OCI-LY1 (cell line): ENCODE data around the gene GPR183.

ENCODE experiments used
- H2AFZ ChIP-seq: fragments of 200-600 bp; sonication (generic), shearing (Covaris generic); 2 replicates; pipeline ENCODE4 v1.6.0; 2014; ENCODE audit warnings: antibody characterized with exemption, mild to moderate bottlenecking, low read length
- H3F3A ChIP-seq: fragments of 200-600 bp; sonication (generic), shearing (Covaris generic); 2 replicates; pipeline ENCODE4 v1.6.0; 2014; ENCODE audit warnings: mild to moderate bottlenecking, antibody characterized with exemption, low read length, moderate library complexity; ENCODE audit not compliant: insufficient read depth
- H3K27ac ChIP-seq: fragments of 200-600 bp; sonication (generic); 2 replicates; pipeline ENCODE4 v1.5.1; 2014; ENCODE audit warnings: low read length, mixed run types, mild to moderate bottlenecking, low read depth; ENCODE audit not compliant: poor library complexity, severe bottlenecking
- H3K27me3 ChIP-seq: fragments of 200-600 bp; sonication (generic); 2 replicates; pipeline ENCODE4 v1.6.0; 2014; ENCODE audit warnings: antibody characterized with exemption, mild to moderate bottlenecking, low read length, moderate library complexity; ENCODE audit not compliant: insufficient read depth
- H3K36me3 ChIP-seq: fragments of 200-600 bp; sonication (generic); 2 replicates; pipeline ENCODE4 v1.6.1; 2014; ENCODE audit warnings: mild to moderate bottlenecking, antibody characterized with exemption, low read length, moderate library complexity, mixed read lengths; ENCODE audit not compliant: insufficient read depth
- H3K4me1 ChIP-seq: fragments of 200-600 bp; sonication (generic); 2 replicates; pipeline ENCODE4 v1.5.1; 2014; ENCODE audit warnings: mild to moderate bottlenecking, low read length, moderate library complexity; ENCODE audit not compliant: insufficient read depth, severe bottlenecking
- H3K4me2 ChIP-seq: fragments of 200-600 bp; sonication (generic), shearing (Covaris generic); 2 replicates; pipeline ENCODE4 v1.6.1; 2014; ENCODE audit warnings: low read length
- H3K4me3 ChIP-seq: fragments of 200-600 bp; sonication (generic); 2 replicates; pipeline ENCODE4 v1.5.1; 2014; ENCODE audit warnings: low read length, low read depth, mild to moderate bottlenecking, mixed read lengths; ENCODE audit not compliant: poor library complexity, severe bottlenecking
- H3K79me2 ChIP-seq: fragments of 200-600 bp; shearing (Covaris generic); 2 replicates; pipeline ENCODE4 v1.6.1; 2016; ENCODE audit warnings: mixed run types, low read length, mixed read lengths; ENCODE audit not compliant: insufficient read depth
- H3K9ac ChIP-seq: fragments of 200-600 bp; sonication (generic), shearing (Covaris generic); 2 replicates; pipeline ENCODE4 v1.6.1; 2014; ENCODE audit warnings: mild to moderate bottlenecking, low read length, mixed read lengths
- H3K9me2 ChIP-seq: fragments of 200-600 bp; sonication (generic), shearing (Covaris generic); 2 replicates; pipeline ENCODE4 v1.6.1; 2014; ENCODE audit warnings: low read depth, mild to moderate bottlenecking, low read length, mixed read lengths
- H3K9me3 ChIP-seq: fragments of 200-600 bp; shearing (Covaris generic); 2 replicates; pipeline ENCODE4 v1.6.1; 2014; ENCODE audit warnings: low read length, mixed read lengths
- H4K20me1 ChIP-seq: fragments of 200-600 bp; sonication (generic), shearing (Covaris generic); 2 replicates; pipeline ENCODE4 v1.6.0; 2016; ENCODE audit warnings: mild to moderate bottlenecking, low read length; ENCODE audit not compliant: insufficient read depth
- EZH2 ChIP-seq: fragments of 200-600 bp; sonication (generic), shearing (Covaris generic); IDR thresholded peaks from 2 replicates; pipeline ENCODE4 v1.8.0; 2017; ENCODE audit warnings: borderline replicate concordance, mixed run types, mild to moderate bottlenecking, antibody characterized with exemption, low read length, moderate library complexity, mixed read lengths
- TF ChIP-seq, protein P1 (sequence below): fragments of 200-600 bp; sonication (generic), shearing (Covaris generic); IDR thresholded peaks from 2 replicates; pipeline ENCODE4 v1.5.1; 2017; ENCODE audit warnings: mild to moderate bottlenecking, antibody characterized with exemption, low read length, moderate library complexity, mixed read lengths

GPR183 gene

DNA sequence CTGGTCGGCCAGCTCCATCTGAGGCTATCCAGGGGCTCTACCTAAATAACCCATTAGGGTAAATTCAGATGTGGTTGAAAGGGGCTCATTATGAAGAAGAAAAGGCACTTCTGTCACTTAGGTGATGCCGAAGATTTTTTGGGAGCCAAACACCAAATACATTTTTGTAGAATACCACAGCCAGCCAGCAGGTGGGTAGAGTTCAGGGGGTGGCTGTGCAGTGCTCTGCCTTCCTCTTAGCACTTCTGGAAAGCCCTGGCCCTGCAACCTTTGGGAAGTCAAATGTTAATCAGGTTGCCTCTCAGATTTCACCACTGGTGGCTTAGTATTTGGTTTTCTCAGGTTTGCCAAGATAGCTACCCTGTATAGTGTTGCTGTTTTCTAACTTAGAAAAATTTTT lies 30.5 kb downstream of the GPR183 start:
- Histone ChIP-seq H3K27me3 (no peaks in the 10 kb centered on the region), H3K27ac (no peak overlapping the region), H3K36me3 (peaks cover 20% of the 10 kb centered on the region), H3K9me2 (no peaks in the 10 kb centered on the region), H4K20me1 (no peaks in the 10 kb centered on the region), H3K4me1 (peaks cover 8% of the 10 kb centered on the region), H3K9me3 (no peaks in the 10 kb centered on the region), H3K9ac (no peak overlapping the region), H3K79me2 (no peaks in the 10 kb centered on the region), H3K4me3 (no peak overlapping the region), H2AFZ (no peak overlapping the region), H3F3A (no peaks in the 10 kb centered on the region), H3K4me2 (no peak overlapping the region)
- TF ChIP-seq EZH2: no peak
- TF ChIP-seq, protein P1, sequence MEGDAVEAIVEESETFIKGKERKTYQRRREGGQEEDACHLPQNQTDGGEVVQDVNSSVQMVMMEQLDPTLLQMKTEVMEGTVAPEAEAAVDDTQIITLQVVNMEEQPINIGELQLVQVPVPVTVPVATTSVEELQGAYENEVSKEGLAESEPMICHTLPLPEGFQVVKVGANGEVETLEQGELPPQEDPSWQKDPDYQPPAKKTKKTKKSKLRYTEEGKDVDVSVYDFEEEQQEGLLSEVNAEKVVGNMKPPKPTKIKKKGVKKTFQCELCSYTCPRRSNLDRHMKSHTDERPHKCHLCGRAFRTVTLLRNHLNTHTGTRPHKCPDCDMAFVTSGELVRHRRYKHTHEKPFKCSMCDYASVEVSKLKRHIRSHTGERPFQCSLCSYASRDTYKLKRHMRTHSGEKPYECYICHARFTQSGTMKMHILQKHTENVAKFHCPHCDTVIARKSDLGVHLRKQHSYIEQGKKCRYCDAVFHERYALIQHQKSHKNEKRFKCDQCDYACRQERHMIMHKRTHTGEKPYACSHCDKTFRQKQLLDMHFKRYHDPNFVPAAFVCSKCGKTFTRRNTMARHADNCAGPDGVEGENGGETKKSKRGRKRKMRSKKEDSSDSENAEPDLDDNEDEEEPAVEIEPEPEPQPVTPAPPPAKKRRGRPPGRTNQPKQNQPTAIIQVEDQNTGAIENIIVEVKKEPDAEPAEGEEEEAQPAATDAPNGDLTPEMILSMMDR: peak; percentile 20; the same call in 1 of the 2 replicates

DNA sequence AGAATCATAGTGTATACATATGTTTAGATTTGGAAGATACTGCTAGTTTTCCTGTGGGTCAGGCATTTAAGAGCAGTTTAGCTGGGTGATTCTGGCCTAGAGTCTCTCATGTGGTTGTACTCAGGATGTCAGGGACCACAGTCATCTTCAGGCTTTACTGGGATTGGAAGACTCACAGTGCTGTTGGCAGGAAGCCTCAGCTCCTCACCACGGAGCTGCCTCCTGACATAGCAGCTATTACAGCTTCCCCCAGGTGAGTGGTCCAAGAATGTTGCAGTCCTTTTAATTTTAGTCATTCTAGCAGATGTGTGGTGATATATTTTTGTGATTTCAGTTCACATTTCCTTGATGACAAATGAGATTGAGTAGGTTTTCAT lies 32.1 kb downstream of the GPR183 start:
- Histone ChIP-seq H3K4me1 (peaks cover 19% of the 10 kb centered on the region), H4K20me1 (no peaks in the 10 kb centered on the region), H3K27me3 (no peaks in the 10 kb centered on the region), H3K4me3 (no peak overlapping the region), H3K9me3 (no peaks in the 10 kb centered on the region), H3K36me3 (peaks cover 21% of the 10 kb centered on the region), H3K4me2 (no peak overlapping the region), H3K27ac (no peak overlapping the region), H3K79me2 (no peaks in the 10 kb centered on the region), H3K9ac (no peak overlapping the region), H3K9me2 (no peaks in the 10 kb centered on the region), H2AFZ (no peak overlapping the region), H3F3A (no peaks in the 10 kb centered on the region)
- no peak for TF ChIP-seq EZH2
- TF ChIP-seq, protein P1: no peak

DNA sequence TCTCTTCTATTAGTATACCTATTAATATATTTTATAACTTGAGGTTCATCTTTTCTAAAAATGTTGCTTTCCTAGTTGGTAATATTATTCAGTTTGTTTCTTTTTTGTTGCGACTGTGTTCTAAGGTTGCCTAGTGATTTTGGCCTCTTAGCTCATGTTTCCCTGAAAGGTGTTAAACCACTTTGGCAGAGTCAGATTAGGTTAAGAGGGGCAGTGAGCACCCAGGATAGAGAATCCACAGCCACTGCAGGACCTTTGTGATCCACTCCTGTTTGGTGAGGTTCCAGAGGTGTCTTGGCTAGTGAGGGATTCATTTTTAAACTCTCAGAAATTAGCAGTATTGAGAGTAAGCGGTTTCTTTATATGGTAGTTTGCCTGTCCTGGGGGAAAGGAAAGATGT lies 34.1 kb downstream of the GPR183 start:
- Histone ChIP-seq H3K9ac (no peak overlapping the region), H3K4me3 (no peak overlapping the region), H3K27me3 (no peaks in the 10 kb centered on the region), H3K79me2 (no peaks in the 10 kb centered on the region), H2AFZ (no peak overlapping the region), H3K36me3 (peaks cover 12% of the 10 kb centered on the region; the same call in 1 of the 2 replicates), H3K4me2 (no peak overlapping the region), H3F3A (no peaks in the 10 kb centered on the region), H3K27ac (no peak overlapping the region), H3K9me2 (no peaks in the 10 kb centered on the region), H3K4me1 (peaks cover 23% of the 10 kb centered on the region), H4K20me1 (no peaks in the 10 kb centered on the region), H3K9me3 (no peaks in the 10 kb centered on the region)
- no peak for TF ChIP-seq EZH2
- TF ChIP-seq, protein P1: no peak
